PC-3 (cell line): ENCODE data around the gene TOGARAM2. TPM values are rescaled to one million over a fixed set of nuclear protein-coding genes. Genes with fewer than 3 reads are reported as not detected.

ENCODE experiments used
- ATAC-seq: fragments of 200-7000 bp; cut with Tn5 transposase; 2 replicates; pipeline ENCODE4 v1.9.1; 2020; ENCODE audit warnings: mild to moderate bottlenecking, moderate library complexity
- BruUV-seq: library from RNA; stranded (reverse); fragments of 400-500 nt; replicated peaks from 2 replicates; lab custom pipeline; 2021; lab: Mats Ljungman, UMichigan
- CTCF ChIA-PET: fragments of 300-600 bp; sonication (Branson Sonifier 250); formaldehyde crosslinking; loops from one replicate; lab custom pipeline; 2022; ENCODE audit warnings: antibody characterized with exemption; lab: Charles Lee
- POLR2A ChIA-PET: fragments of 300-600 bp; sonication (Branson Sonifier 250); formaldehyde crosslinking; loops from one replicate; lab custom pipeline; 2022; ENCODE audit warnings: antibody characterized with exemption; ENCODE audit not compliant: unreplicated experiment; lab: Charles Lee
- DNase-seq: peaks from one replicate; pipeline ENCODE4 v3.0.0-alpha.2; 2015
- H2AFZ ChIP-seq: fragments of 300-600 bp; sonication (generic); 2 replicates; pipeline ENCODE4 v1.6.0; 2016; ENCODE audit warnings: antibody characterized with exemption, low read length
- H3F3A ChIP-seq: fragments of 300-600 bp; sonication (generic); one replicate; pipeline ENCODE4 v1.6.0; 2017; ENCODE audit warnings: antibody characterized with exemption, low read length, control low read depth, mild to moderate bottlenecking; ENCODE audit not compliant: unreplicated experiment
- H3K27ac ChIP-seq: fragments of 300-600 bp; sonication (generic); 2 replicates; pipeline ENCODE4 v1.5.1; 2016; ENCODE audit warnings: mild to moderate bottlenecking, low read length
- H3K27me3 ChIP-seq: fragments of 300-600 bp; sonication (generic); 2 replicates; pipeline ENCODE4 v1.6.1; 2016; ENCODE audit warnings: low read length, mixed read lengths
- H3K36me3 ChIP-seq: fragments of 300-600 bp; sonication (generic); 2 replicates; pipeline ENCODE4 v1.6.1; 2016; ENCODE audit warnings: low read depth, mixed run types, low read length, mixed read lengths
- H3K4me1 ChIP-seq: fragments of 300-600 bp; sonication (generic); 2 replicates; pipeline ENCODE4 v1.5.1; 2016; ENCODE audit warnings: low read length; ENCODE audit not compliant: insufficient read depth
- H3K4me2 ChIP-seq: fragments of 300-600 bp; sonication (generic); 2 replicates; pipeline ENCODE4 v1.6.0; 2016; ENCODE audit warnings: low read length
- H3K4me3 ChIP-seq: fragments of 300-600 bp; sonication (generic); 2 replicates; pipeline ENCODE4 v1.5.1; 2016; ENCODE audit warnings: mild to moderate bottlenecking, low read length, mixed read lengths
- H3K79me2 ChIP-seq: fragments of 300-600 bp; sonication (generic); 2 replicates; pipeline ENCODE4 v1.6.1; 2017; ENCODE audit warnings: low read length, mixed read lengths
- H3K9ac ChIP-seq: fragments of 300-600 bp; sonication (generic); 2 replicates; pipeline ENCODE4 v1.6.0; 2016; ENCODE audit warnings: mild to moderate bottlenecking, low read length
- H3K9me2 ChIP-seq: fragments of 300-600 bp; sonication (generic); replicated peaks from 2 replicates; pipeline ENCODE4 v1.6.1; 2016; ENCODE audit warnings: mixed run types, low read length, mixed read lengths
- H3K9me3 ChIP-seq: fragments of 300-600 bp; sonication (generic); 2 replicates; pipeline ENCODE4 v1.6.1; 2016; ENCODE audit warnings: low read length, mixed read lengths
- H4K20me1 ChIP-seq: fragments of 300-600 bp; sonication (generic); 2 replicates; pipeline ENCODE4 v1.6.1; 2016; ENCODE audit warnings: low read length, mixed read lengths
- CTCF ChIP-seq: fragments of 300-600 bp; sonication (generic); conservative IDR thresholded peaks from 2 replicates; pipeline ENCODE4 v1.5.1; 2017; ENCODE audit warnings: antibody characterized with exemption, low read depth, mild to moderate bottlenecking, low read length
- EZH2 ChIP-seq: fragments of 300-600 bp; sonication (generic); IDR thresholded peaks from one replicate; pipeline ENCODE4 v1.6.1; 2017; ENCODE audit warnings: antibody characterized with exemption, mild to moderate bottlenecking, low read length; ENCODE audit not compliant: unreplicated experiment
- EZH2phosphoT487 ChIP-seq: fragments of 300-600 bp; sonication (generic); IDR thresholded peaks from 2 replicates; pipeline ENCODE4 v1.6.1; 2018; ENCODE audit warnings: mild to moderate bottlenecking, antibody characterized with exemption, low read length, borderline replicate concordance
- intact Hi-C: fragments of 100-400 bp; cut with micrococcal nuclease; formaldehyde crosslinking; loops from 2 replicates; pipeline ENCODE4 v1.9.0; 2023
- total RNA-seq: library from RNA; depleted of rRNA; stranded (reverse); fragments of >200 nt; gene quantifications from 2 replicates; pipeline ENCODE4 v1.2.3, GENCODE V29; 2014

TOGARAM2 gene
- total RNA-seq, 1 experiment from 2014 or later: not detected

GRCh38 chr2:29001806-29002205 lies 20.7 kb downstream of the TOGARAM2 start:
- no peak overlapping the region for H3K4me2 ChIP-seq
- H3K4me3 ChIP-seq: no peak overlapping the region
- no peak overlapping the region for H3K27ac ChIP-seq
- H3K9ac ChIP-seq: no peak overlapping the region
- H3F3A ChIP-seq: no peaks in the 10 kb centered on the region
- no peaks in the 10 kb centered on the region for H3K27me3 ChIP-seq
- ChIA-PET POLR2A (no interaction called here), CTCF (no interaction called here)
- no peaks in the 10 kb centered on the region for H3K79me2 ChIP-seq
- no peaks in the 10 kb centered on the region for H3K4me1 ChIP-seq
- ATAC-seq (no peak), DNase-seq (no peak)
- no peaks in the 10 kb centered on the region for H3K9me3 ChIP-seq
- no peaks in the 10 kb centered on the region for H3K9me2 ChIP-seq
- intact Hi-C loops: no loop called here
- no peak overlapping the region for H2AFZ ChIP-seq
- no TSS peak for BruUV-seq
- no peak for TF ChIP-seq CTCF
- no peak for TF ChIP-seq EZH2
- TF ChIP-seq EZH2phosphoT487: no peak
- no peaks in the 10 kb centered on the region for H4K20me1 ChIP-seq
- H3K36me3 ChIP-seq: no peaks in the 10 kb centered on the region

DNA sequence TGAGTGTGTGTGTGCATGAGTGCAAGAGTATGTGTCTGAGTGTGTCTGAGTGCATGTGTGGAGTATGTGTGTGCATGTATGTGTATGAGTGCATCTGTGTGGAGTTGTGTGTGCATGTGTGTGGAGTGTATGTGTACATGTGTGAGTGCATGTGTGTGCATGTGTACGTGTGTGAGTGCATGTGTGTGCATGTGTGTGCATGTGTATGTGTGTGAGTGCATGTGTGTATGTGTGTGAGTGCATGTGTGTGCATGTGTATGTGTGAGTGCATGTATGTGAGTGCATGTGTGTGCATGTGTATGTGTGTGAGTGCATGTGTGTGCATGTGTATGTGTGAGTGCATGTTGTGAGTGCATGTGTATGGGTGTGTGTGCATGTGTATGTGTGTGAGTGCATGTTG lies 23.7 kb downstream of the TOGARAM2 start:
- no peak overlapping the region for H3K27ac ChIP-seq
- no peaks in the 10 kb centered on the region for H3K79me2 ChIP-seq
- no peaks in the 10 kb centered on the region for H3F3A ChIP-seq
- H2AFZ ChIP-seq: no peak overlapping the region
- TF ChIP-seq EZH2phosphoT487 (no peak), CTCF (no peak), EZH2 (no peak)
- no peaks in the 10 kb centered on the region for H4K20me1 ChIP-seq
- H3K27me3 ChIP-seq: no peaks in the 10 kb centered on the region
- no TSS peak for BruUV-seq
- H3K4me3 ChIP-seq: no peak overlapping the region
- ATAC-seq (no peak), DNase-seq (no peak)
- intact Hi-C loops: no loop called here
- no peak overlapping the region for H3K4me2 ChIP-seq
- H3K4me1 ChIP-seq: no peaks in the 10 kb centered on the region
- no peaks in the 10 kb centered on the region for H3K9me2 ChIP-seq
- H3K9me3 ChIP-seq: no peaks in the 10 kb centered on the region
- CTCF ChIA-PET: no interaction called here
- no peaks in the 10 kb centered on the region for H3K36me3 ChIP-seq
- no peak overlapping the region for H3K9ac ChIP-seq
- POLR2A ChIA-PET: no interaction called here

DNA sequence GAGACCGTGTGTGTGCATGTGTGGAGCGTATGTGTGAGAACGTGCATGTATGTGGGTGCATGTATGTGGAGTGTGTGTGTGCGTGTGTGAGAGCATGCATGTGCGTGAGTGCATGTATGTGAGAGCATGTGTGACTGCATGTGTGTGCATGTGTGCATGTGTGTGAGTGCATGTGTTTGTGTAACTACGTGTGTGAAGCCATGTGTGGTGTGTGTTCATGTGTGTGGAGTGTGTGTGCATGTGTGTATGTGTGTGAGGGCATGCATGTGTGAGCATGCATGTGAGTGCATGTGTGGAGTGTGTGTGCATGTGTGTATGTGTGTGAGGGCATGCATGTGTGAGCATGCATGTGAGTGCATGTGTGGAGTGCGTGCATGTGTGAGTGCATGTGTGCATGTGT lies 24.2 kb downstream of the TOGARAM2 start:
- no peaks in the 10 kb centered on the region for H3K79me2 ChIP-seq
- no peaks in the 10 kb centered on the region for H3K9me3 ChIP-seq
- TF ChIP-seq CTCF: no peak
- TF ChIP-seq EZH2phosphoT487: no peak
- TF ChIP-seq EZH2: no peak
- ATAC-seq: no peak
- no peak for DNase-seq
- no peaks in the 10 kb centered on the region for H3K36me3 ChIP-seq
- ChIA-PET CTCF (no interaction called here), POLR2A (no interaction called here)
- no peaks in the 10 kb centered on the region for H4K20me1 ChIP-seq
- H3K9me2 ChIP-seq: no peaks in the 10 kb centered on the region
- no peaks in the 10 kb centered on the region for H3K4me1 ChIP-seq
- no TSS peak for BruUV-seq
- no peaks in the 10 kb centered on the region for H3K27me3 ChIP-seq
- no peak overlapping the region for H3K27ac ChIP-seq
- no peak overlapping the region for H3K4me3 ChIP-seq
- H3F3A ChIP-seq: no peaks in the 10 kb centered on the region
- no peak overlapping the region for H3K9ac ChIP-seq
- intact Hi-C loops: no loop called here
- no peak overlapping the region for H3K4me2 ChIP-seq
- no peak overlapping the region for H2AFZ ChIP-seq
